ENCODE measurements around the gene EPC1.

- TF ChIP-seq CTCF (IDR thresholded peaks at IDR 0.05) (no peak), POLR2A (IDR thresholded peaks at IDR 0.05) (no peak)
Measured at GRCh38 chr10:32373496-32373895, 26.5 kb upstream of the EPC1 start.

All from right lobe of liver (tissue), 4 donors.